OCI-LY3 (cell line): ENCODE measurements around the gene SPECC1L.

Experiments used
- H2AFZ ChIP-seq: fragments of 200-600, 300-600 bp; shearing (Covaris generic); 2 replicates; pipeline ENCODE4 v1.6.0; 2014; ENCODE audit warnings: antibody characterized with exemption, low read depth, low read length
- H3K27ac ChIP-seq: fragments of 200-600, 300-600 bp; sonication (generic); 2 replicates; pipeline ENCODE4 v1.5.1; 2014; ENCODE audit warnings: mild to moderate bottlenecking, low read length, moderate library complexity, mixed read lengths
- H3K27me3 ChIP-seq: fragments of 200-600, 300-600 bp; sonication (generic); 2 replicates; pipeline ENCODE4 v1.6.1; 2014; ENCODE audit warnings: low read depth, low read length, mixed read lengths
- H3K36me3 ChIP-seq: fragments of 200-600, 300-600 bp; sonication (generic); replicated peaks from 2 replicates; pipeline ENCODE3; 2014; ENCODE audit warnings: low read depth, low read length, mixed read lengths
- H3K4me1 ChIP-seq: fragments of 300-600, 200-600 bp; sonication (generic); 2 replicates; pipeline ENCODE4 v1.6.1; 2014; ENCODE audit warnings: low read length, mixed read lengths
- H3K4me2 ChIP-seq: fragments of 200-600, 300-600 bp; sonication (generic); 2 replicates; pipeline ENCODE4 v1.6.1; 2014; ENCODE audit warnings: low read length, mixed read lengths
- H3K4me3 ChIP-seq: fragments of 300-600, 200-600 bp; sonication (generic); 2 replicates; pipeline ENCODE4 v1.5.1; 2014; ENCODE audit warnings: antibody characterized with exemption, mild to moderate bottlenecking, low read length, moderate library complexity
- H3K79me2 ChIP-seq: fragments of 300-600, 200-600 bp; shearing (Covaris generic); 2 replicates; pipeline ENCODE4 v1.6.1; 2014; ENCODE audit warnings: mild to moderate bottlenecking, low read length, mixed read lengths
- H3K9ac ChIP-seq: fragments of 300-600, 200-600 bp; shearing (Covaris generic); 2 replicates; pipeline ENCODE4 v1.6.0; 2014; ENCODE audit warnings: mild to moderate bottlenecking, low read length, moderate library complexity
- H3K9me3 ChIP-seq: fragments of 200-600, 300-600 bp; shearing (Covaris generic); 2 replicates; pipeline ENCODE4 v1.6.1; 2014; ENCODE audit warnings: low read length, mixed read lengths; ENCODE audit not compliant: insufficient read depth
- H4K20me1 ChIP-seq: fragments of 200-600, 300-600 bp; sonication (generic); 2 replicates; pipeline ENCODE4 v1.6.1; 2016; ENCODE audit warnings: low read length, mixed read lengths; ENCODE audit not compliant: insufficient read depth
- EZH2phosphoT487 ChIP-seq: fragments of 200-600 bp; shearing (Covaris generic); IDR thresholded peaks from 2 replicates; pipeline ENCODE4 v1.6.1; 2018; ENCODE audit warnings: antibody characterized with exemption, mixed run types, low read depth
- TF ChIP-seq, protein P1 (sequence below): fragments of 200-600, 300-600 bp; sonication (generic); IDR thresholded peaks from 2 replicates; pipeline ENCODE4 v1.5.1; 2014; ENCODE audit warnings: antibody characterized with exemption, low read length, low read depth

SPECC1L gene

DNA sequence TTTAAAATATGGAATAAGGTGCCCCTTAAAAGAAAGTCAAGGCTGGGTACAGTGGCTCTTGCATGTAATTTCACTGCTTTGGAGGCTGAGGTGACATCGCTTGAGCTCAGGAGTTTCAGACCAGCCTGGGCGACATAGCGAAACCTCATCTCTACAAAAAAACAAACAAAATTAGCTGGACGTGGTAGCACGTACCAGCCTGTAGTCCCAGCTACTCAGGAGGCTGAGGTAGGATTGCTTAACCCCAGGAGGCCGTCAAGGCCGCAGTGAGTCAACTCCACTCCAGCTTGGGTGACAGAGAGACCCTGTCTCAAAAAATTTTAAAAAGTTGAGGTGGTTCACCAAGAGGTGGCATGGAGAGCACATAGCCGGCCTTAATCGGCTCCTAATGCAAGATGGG, 139.1 kb downstream of the SPECC1L start:
- H3K4me2 ChIP-seq, result no peak overlapping the region
- H3K4me3 ChIP-seq, result no peak overlapping the region
- H3K27me3 ChIP-seq, result no peaks in the 10 kb centered on the region
- no peaks in the 10 kb centered on the region; the same call in 1 of the 2 replicates for H3K4me1 ChIP-seq
- H3K9me3 ChIP-seq, result no peaks in the 10 kb centered on the region
- TF ChIP-seq, protein P1, sequence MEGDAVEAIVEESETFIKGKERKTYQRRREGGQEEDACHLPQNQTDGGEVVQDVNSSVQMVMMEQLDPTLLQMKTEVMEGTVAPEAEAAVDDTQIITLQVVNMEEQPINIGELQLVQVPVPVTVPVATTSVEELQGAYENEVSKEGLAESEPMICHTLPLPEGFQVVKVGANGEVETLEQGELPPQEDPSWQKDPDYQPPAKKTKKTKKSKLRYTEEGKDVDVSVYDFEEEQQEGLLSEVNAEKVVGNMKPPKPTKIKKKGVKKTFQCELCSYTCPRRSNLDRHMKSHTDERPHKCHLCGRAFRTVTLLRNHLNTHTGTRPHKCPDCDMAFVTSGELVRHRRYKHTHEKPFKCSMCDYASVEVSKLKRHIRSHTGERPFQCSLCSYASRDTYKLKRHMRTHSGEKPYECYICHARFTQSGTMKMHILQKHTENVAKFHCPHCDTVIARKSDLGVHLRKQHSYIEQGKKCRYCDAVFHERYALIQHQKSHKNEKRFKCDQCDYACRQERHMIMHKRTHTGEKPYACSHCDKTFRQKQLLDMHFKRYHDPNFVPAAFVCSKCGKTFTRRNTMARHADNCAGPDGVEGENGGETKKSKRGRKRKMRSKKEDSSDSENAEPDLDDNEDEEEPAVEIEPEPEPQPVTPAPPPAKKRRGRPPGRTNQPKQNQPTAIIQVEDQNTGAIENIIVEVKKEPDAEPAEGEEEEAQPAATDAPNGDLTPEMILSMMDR, result no peak
- no peak overlapping the region for H3K27ac ChIP-seq
- H3K79me2 ChIP-seq, result no peaks in the 10 kb centered on the region
- no peak overlapping the region for H2AFZ ChIP-seq
- H4K20me1 ChIP-seq, result no peaks in the 10 kb centered on the region
- H3K36me3 ChIP-seq, result peaks cover 14% of the 10 kb centered on the region
- H3K9ac ChIP-seq, result no peak overlapping the region

DNA sequence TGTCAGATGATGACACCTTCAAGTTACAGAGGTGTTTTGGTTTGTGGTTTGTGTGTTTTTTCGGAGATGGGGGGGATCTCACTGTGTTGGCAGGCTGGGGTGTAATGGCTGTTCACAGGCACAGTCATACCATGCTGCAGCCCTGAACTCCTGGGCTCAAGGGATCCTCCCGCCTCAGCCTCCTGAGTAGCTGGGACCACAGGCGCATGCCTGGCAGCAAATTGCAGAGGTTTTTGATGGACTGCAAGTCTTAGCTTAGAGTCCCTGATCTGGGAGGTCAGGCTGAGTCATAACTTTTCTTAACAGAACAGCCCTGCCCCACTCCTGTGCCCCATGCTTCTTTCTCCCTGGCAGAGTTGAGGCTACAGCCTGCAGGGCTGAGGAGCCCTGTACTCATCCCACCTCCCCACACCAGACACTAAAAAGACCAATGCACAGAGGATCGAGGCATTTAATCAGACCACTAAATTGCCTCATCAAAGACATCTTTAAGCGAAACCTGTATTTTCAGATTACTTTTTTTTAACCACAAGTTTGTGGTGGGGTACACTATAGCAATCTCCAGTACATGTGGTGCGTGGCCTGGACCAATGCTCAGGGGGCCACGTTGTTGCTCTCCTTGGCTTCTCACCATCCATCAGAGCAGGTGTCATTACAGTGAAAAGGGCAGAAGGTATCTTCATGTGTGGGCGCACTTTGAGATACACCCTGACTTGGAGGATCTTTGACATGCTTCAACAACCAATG, 139.7 kb downstream of the SPECC1L start:
- Histone ChIP-seq H3K36me3 (peaks cover 12% of the 10 kb centered on the region), H3K4me1 (no peaks in the 10 kb centered on the region; the same call in 1 of the 2 replicates), H3K9ac (no peak overlapping the region), H3K27ac (no peak overlapping the region), H3K4me3 (no peak overlapping the region), H3K79me2 (no peaks in the 10 kb centered on the region), H2AFZ (no peak overlapping the region), H3K4me2 (no peak overlapping the region), H3K27me3 (no peaks in the 10 kb centered on the region), H4K20me1 (no peaks in the 10 kb centered on the region), H3K9me3 (no peaks in the 10 kb centered on the region)
- TF ChIP-seq, protein P1, result no peak
- no peak for TF ChIP-seq EZH2phosphoT487

DNA sequence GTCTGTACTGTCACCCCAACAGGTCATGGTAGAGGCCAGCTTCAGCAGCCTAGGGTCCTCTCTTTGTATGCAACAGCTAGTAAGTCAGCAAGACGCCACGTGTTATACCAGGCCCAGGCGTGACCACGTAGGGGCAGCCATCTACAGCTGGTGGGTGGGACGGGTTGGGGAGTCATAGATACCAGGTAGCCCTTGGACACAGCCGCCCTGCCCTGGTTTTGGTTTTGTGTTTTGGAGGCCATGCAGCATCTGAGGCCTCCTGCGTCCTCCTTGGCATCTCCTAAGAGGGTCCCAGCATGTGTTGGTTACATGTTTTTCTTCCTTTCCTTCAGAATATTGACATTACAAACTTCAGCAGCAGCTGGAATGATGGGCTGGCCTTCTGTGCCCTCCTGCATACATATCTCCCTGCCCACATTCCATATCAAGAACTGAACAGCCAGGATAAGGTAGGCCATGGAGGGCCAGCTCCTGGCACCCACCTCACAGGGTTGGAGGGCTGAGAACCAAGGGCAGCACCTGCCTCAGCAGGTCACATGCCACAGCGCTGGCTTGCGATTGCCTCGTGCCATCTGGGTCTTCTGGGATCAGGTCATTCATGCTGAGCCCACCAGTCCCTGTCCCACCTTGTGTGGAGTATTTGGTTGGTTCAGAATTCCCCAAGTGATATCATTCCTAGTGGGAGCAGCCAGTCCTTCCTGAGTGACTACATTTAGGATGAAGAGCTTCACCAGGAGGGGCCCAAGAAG, 140.8 kb downstream of the SPECC1L start:
- Histone ChIP-seq H3K9me3 (no peaks in the 10 kb centered on the region), H2AFZ (no peak overlapping the region), H3K36me3 (peaks cover 15% of the 10 kb centered on the region), H3K79me2 (no peaks in the 10 kb centered on the region), H3K27me3 (no peaks in the 10 kb centered on the region), H3K4me2 (no peak overlapping the region), H4K20me1 (no peaks in the 10 kb centered on the region), H3K27ac (no peak overlapping the region), H3K4me3 (no peak overlapping the region), H3K4me1 (no peaks in the 10 kb centered on the region), H3K9ac (no peak overlapping the region)
- TF ChIP-seq EZH2phosphoT487, result no peak
- TF ChIP-seq, protein P1, result no peak

DNA sequence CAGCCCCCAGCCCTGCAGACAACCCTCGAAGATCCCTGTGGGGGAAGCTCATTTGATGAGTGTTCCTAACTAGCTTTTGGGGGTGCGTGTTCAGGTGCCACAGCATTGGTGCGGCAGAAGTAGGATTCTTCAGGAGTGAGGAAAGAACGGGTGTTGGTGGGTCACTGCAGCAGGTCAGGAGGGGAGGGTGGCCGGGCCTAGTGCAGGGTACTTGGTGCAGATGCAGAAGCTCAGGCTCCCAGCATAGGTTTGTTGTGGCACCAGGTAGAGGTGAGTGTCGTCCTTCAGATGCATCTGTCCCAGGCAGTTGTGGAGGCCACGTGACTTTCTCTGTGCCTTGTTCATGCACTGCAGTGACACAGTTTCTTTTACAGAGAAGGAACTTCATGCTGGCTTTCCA, 141.6 kb downstream of the SPECC1L start:
- Histone ChIP-seq H3K79me2 (no peaks in the 10 kb centered on the region), H2AFZ (no peak overlapping the region), H3K4me3 (no peak overlapping the region), H3K4me2 (no peak overlapping the region), H3K27ac (no peak overlapping the region), H3K9ac (no peak overlapping the region), H3K9me3 (no peaks in the 10 kb centered on the region), H4K20me1 (no peaks in the 10 kb centered on the region), H3K27me3 (no peaks in the 10 kb centered on the region), H3K36me3 (peaks cover 17% of the 10 kb centered on the region), H3K4me1 (no peaks in the 10 kb centered on the region)
- TF ChIP-seq EZH2phosphoT487, result no peak
- TF ChIP-seq, protein P1, result no peak
